ENCODE results near the gene BPTF.
"Not testable (repeated sequence)": the region's sequence is repeated elsewhere in the genome, so short reads cannot be mapped to it uniquely, and the experiment has no call there.

Gene BPTF

GRCh38 chr17:68015081-68015723 lies 189.9 kb downstream of the BPTF start:
- DNase-seq: no peak

- no peak for DNase-seq
These were observed 191.5 kb downstream of the BPTF start for GRCh38 chr17:68016838-68017237.

- DNase-seq: not testable (repeated sequence)
These were observed 193.2 kb downstream of the BPTF start for GRCh38 chr17:68018493-68018892.

- DNase-seq: no peak
These were observed 194.0 kb downstream of the BPTF start for GRCh38 chr17:68019336-68019674.

GRCh38 chr17:68019675-68020408 lies 194.5 kb downstream of the BPTF start:
- peak; percentile 97 to 99 for DNase-seq

GRCh38 chr17:68020409-68020756 lies 195.1 kb downstream of the BPTF start:
- no peak for DNase-seq

- not testable (repeated sequence) for DNase-seq
These were observed 195.5 kb downstream of the BPTF start for GRCh38 chr17:68020791-68021190.

GRCh38 chr17:68021963-68022362 lies 196.7 kb downstream of the BPTF start:
- no peak for DNase-seq

- not testable (repeated sequence) for DNase-seq
These were observed 197.2 kb downstream of the BPTF start for GRCh38 chr17:68022547-68022946.

GRCh38 chr17:68029512-68030215 lies 204.4 kb downstream of the BPTF start:
- no peak for DNase-seq

Measured in stimulated activated CD4-positive, alpha-beta T cell treated with anti-CD3 and anti-CD28 coated beads, Interleukin-4, amount 100 ng/mL, for 4 hours (primary cell).